Measurements from ENCODE around the gene SLC9A3.

The SLC9A3 gene

DNA sequence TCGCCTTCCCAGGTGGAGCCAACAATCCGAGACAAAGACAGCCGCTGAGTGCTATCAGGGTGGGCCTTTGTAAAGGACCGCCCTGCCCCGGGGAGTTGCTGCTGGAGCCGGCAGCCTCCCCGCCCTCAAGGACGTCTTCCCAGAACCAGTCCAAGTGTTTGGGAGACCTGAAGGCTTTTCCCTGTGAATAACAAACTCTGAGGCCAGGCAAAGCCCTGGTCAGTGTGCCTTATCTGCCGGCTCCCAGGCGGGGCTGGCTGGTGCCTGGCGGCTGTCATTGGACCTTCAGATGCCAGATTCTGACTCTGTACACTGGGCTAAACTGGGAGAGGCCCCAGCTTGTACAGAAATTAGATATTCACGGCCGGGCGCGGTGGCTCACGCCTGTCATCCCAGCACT, 2.1 kb downstream of the SLC9A3 start:
- no peak overlapping the region for H3K27ac ChIP-seq
- no peak for TF ChIP-seq ZFX (IDR thresholded peaks at IDR 0.05)
- TF ChIP-seq, protein P1, sequence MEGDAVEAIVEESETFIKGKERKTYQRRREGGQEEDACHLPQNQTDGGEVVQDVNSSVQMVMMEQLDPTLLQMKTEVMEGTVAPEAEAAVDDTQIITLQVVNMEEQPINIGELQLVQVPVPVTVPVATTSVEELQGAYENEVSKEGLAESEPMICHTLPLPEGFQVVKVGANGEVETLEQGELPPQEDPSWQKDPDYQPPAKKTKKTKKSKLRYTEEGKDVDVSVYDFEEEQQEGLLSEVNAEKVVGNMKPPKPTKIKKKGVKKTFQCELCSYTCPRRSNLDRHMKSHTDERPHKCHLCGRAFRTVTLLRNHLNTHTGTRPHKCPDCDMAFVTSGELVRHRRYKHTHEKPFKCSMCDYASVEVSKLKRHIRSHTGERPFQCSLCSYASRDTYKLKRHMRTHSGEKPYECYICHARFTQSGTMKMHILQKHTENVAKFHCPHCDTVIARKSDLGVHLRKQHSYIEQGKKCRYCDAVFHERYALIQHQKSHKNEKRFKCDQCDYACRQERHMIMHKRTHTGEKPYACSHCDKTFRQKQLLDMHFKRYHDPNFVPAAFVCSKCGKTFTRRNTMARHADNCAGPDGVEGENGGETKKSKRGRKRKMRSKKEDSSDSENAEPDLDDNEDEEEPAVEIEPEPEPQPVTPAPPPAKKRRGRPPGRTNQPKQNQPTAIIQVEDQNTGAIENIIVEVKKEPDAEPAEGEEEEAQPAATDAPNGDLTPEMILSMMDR (conservative IDR thresholded peaks at IDR 0.05), result no peak

DNA sequence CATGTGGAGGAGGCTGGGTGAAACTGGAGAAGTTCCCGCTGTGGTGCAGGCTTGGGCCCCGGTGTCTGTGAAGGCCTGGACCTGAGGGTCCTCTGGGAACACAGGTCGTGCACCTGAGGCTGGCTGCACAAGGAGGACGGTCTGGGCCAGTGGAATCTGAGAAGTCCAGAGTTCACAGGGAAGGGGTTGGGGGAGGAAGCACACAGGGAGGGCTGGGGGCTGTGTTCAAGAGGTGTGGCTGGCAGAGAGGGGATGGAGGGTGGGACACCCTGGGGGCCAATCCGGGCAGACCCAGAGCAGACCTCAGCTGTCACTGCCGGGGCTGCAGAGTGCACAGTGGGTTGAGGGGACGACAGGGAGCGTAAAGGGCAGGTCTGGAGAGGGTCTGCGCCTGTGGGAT, 2.6 kb downstream of the SLC9A3 start:
- TF ChIP-seq ZFX (IDR thresholded peaks at IDR 0.05), result no peak
- TF ChIP-seq, protein P1 (conservative IDR thresholded peaks at IDR 0.05), result no peak
- no peak overlapping the region for H3K27ac ChIP-seq

DNA sequence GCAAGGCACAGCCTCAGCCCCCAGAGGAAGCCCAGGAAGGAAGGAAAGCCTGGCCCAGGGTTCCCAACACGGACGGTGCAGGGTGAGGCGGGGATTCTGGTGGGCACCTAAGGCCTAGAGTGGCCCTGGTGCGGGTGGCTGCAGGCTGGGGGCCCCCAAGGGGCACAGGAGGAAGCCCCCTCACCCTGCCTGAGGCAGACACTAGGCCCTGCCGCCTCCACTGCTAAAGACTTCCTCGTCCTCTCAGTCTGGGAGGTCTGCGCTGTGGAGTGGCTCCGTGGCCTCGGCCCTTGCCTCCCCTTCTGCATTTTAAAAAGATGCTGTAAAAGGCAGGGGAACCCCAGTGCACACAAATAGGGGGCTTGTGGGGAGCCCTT, 3.4 kb downstream of the SLC9A3 start:
- H3K27ac ChIP-seq, result no peak overlapping the region
- TF ChIP-seq, protein P1 (conservative IDR thresholded peaks at IDR 0.05), result no peak
- no peak for TF ChIP-seq ZFX (IDR thresholded peaks at IDR 0.05)

DNA sequence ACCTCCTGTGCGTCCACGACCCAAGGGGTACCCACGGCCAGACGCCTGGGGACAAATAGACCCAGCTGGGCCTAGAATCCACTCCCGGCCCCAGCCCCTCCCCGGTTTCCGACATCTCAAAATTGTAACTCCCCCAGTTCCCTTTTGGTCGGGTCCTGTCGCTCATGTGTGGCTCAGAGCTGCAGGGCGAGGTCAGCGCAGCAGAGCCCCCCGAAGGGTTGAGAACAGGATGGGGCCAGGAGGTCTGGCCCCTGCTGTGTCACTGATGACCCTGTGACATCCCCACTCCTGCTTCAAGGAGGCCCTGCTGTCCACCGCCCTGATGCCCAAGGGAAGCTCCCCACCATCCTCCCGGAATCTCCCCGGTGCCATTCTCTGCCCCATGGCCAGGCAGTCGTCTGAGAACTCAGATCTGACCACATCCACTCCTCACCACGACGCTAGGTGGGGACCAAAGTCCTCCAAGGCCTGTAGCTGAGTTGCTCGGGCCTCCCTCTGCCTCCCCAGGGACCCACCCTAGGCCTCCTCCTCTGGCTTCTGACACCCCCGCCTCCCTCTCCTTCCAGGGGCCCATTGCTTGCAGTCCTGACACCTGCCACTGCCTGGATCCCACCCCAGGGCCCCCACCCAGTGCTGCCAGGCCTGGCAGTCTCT, 3.9 kb downstream of the SLC9A3 start:
- TF ChIP-seq ZFX (IDR thresholded peaks at IDR 0.05), result no peak
- TF ChIP-seq, protein P1 (conservative IDR thresholded peaks at IDR 0.05), result no peak
- H3K27ac ChIP-seq, result no peak overlapping the region

DNA sequence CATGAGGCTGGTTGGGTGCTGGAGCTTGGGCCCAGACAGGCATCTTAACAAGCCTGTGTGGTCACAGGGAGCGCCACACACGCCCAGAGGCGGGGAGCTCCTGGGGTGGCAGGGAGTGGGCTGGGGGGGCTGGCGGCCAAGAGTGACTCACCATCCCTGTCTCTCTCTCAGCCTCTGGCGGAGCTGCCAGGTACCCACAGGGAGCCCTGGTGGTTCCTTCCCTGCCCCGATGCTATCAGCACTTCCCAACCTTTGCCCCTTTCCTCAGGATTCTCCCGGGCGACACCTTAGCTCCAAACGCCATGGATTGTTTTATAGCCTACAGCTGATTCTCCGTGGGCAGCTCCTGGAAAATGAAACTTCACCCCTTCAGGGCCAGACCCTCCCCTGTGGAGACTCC, 5.5 kb downstream of the SLC9A3 start:
- no peak overlapping the region for H3K27ac ChIP-seq
- TF ChIP-seq, protein P1 (conservative IDR thresholded peaks at IDR 0.05), result no peak
- no peak for TF ChIP-seq ZFX (IDR thresholded peaks at IDR 0.05)

DNA sequence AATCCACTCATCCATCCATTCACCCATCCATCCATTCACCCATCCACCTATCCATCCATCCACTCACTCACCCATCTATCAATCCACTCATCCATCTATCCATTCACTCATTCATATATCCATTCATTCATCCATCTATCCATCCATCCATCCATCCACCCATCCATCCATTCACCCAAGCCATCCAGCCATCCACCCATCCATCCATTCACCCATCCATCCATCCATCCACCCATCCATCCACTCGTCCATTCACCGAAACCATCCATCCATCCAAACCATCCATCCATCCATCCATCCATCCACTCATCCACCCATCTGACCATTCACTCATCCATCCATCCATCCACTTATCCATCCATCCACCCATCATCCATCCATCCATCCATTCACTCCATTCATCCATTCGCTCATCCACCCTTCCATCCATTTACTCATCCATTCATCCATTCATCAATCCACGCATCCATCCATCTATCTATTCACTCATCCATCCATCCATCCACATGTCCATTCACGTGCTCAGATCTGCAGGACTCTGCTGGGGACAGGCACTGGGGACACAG, 6.6 kb downstream of the SLC9A3 start:
- no peak overlapping the region for H3K27ac ChIP-seq
- no peak for TF ChIP-seq ZFX (IDR thresholded peaks at IDR 0.05)

DNA sequence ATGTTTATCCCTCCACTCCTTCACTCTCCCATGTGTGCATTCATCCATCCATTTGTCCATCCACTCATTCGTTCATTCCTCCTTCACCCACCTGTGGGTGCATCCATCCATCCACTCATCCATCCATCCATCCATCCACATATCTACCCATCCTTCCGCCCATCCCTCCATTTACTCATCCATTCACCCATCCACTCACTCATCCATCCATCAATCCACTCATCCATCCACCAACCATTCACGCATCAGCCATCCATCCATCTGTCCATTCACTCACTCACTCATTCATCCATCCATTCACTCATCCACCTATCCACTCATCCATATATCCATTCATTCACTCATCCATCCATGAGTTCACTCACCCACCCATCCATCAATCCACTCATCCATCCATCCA, 7.3 kb downstream of the SLC9A3 start:
- no peak overlapping the region for H3K27ac ChIP-seq
- no peak for TF ChIP-seq ZFX (IDR thresholded peaks at IDR 0.05)
- TF ChIP-seq, protein P1 (conservative IDR thresholded peaks at IDR 0.05), result no peak

All from C4-2B (cell line).